MM.1S (cell line): ENCODE results near the gene TOPAZ1.
A peak's percentile ranks its signal among the peaks of the same experiment; 100 is the strongest.

Source experiments
- DNase-seq: peaks from one replicate; pipeline ENCODE4 v3.0.0-alpha.2; 2015
- H2AFZ ChIP-seq: fragments of 300-600 bp; sonication (generic); 2 replicates; pipeline ENCODE4 v1.6.0; 2016; ENCODE audit warnings: antibody characterized with exemption, low read length
- H3F3A ChIP-seq: fragments of 300-600 bp; sonication (generic); 2 replicates; pipeline ENCODE4 v1.6.1; 2016; ENCODE audit warnings: mild to moderate bottlenecking, antibody characterized with exemption, low read length, moderate library complexity, mixed read lengths; ENCODE audit not compliant: insufficient read depth
- H3K27ac ChIP-seq: fragments of 300-600 bp; sonication (generic); 2 replicates; pipeline ENCODE4 v1.5.1; 2016; ENCODE audit warnings: mild to moderate bottlenecking, low read length
- H3K27me3 ChIP-seq: fragments of 300-600 bp; sonication (generic); replicated peaks from 2 replicates; pipeline ENCODE4 v1.6.0; 2016; ENCODE audit warnings: low read length; ENCODE audit not compliant: insufficient read depth
- H3K36me3 ChIP-seq: fragments of 300-600 bp; sonication (generic); replicated peaks from 2 replicates; pipeline ENCODE4 v1.6.1; 2016; ENCODE audit warnings: mild to moderate bottlenecking, low read length, mixed read lengths; ENCODE audit not compliant: insufficient read depth
- H3K4me1 ChIP-seq: fragments of 300-600 bp; sonication (generic); 2 replicates; pipeline ENCODE4 v1.6.1; 2016; ENCODE audit warnings: low read length, mixed read lengths
- H3K4me2 ChIP-seq: fragments of 300-600 bp; sonication (generic); 2 replicates; pipeline ENCODE4 v1.6.0; 2016; ENCODE audit warnings: low read depth, low read length
- H3K4me3 ChIP-seq: fragments of 300-600 bp; sonication (generic); 2 replicates; pipeline ENCODE4 v1.5.1; 2016; ENCODE audit warnings: low read length, mixed read lengths
- H3K79me2 ChIP-seq: fragments of 300-600 bp; sonication (generic); 2 replicates; pipeline ENCODE4 v1.6.1; 2016; ENCODE audit warnings: mixed run types, low read length, mixed read lengths
- H3K9ac ChIP-seq: fragments of 300-600 bp; sonication (generic); 2 replicates; pipeline ENCODE4 v1.6.1; 2016; ENCODE audit warnings: low read length, mixed read lengths
- H3K9me2 ChIP-seq: fragments of 300-600 bp; sonication (generic); replicated peaks from 2 replicates; pipeline ENCODE4 v1.6.1; 2016; ENCODE audit warnings: mild to moderate bottlenecking, low read length, mixed read lengths; ENCODE audit not compliant: insufficient read depth
- H3K9me3 ChIP-seq: fragments of 300-600 bp; sonication (generic); replicated peaks from 2 replicates; pipeline ENCODE4 v1.6.1; 2016; ENCODE audit warnings: mild to moderate bottlenecking, low read length, mixed read lengths; ENCODE audit not compliant: insufficient read depth
- H4K20me1 ChIP-seq: fragments of 300-600 bp; sonication (generic); 2 replicates; pipeline ENCODE4 v1.6.1; 2016; ENCODE audit warnings: mild to moderate bottlenecking, low read length, moderate library complexity, mixed read lengths; ENCODE audit not compliant: insufficient read depth
- EZH2 ChIP-seq: fragments of 300-600 bp; sonication (generic); optimal IDR thresholded peaks from 2 replicates; pipeline ENCODE3; 2017; ENCODE audit warnings: low read depth, mild to moderate bottlenecking, antibody characterized with exemption, low read length, mixed read lengths
- EZH2phosphoT487 ChIP-seq: fragments of 300-600 bp; sonication (generic); IDR thresholded peaks from 2 replicates; pipeline ENCODE4 v1.6.1; 2018; ENCODE audit warnings: antibody characterized with exemption, low read length
- TF ChIP-seq, protein P1 (sequence below): fragments of 300-600 bp; sonication (generic); IDR thresholded peaks from 2 replicates; pipeline ENCODE4 v1.5.1; 2016; ENCODE audit warnings: antibody characterized with exemption, low read length, mixed read lengths

The TOPAZ1 gene

DNA sequence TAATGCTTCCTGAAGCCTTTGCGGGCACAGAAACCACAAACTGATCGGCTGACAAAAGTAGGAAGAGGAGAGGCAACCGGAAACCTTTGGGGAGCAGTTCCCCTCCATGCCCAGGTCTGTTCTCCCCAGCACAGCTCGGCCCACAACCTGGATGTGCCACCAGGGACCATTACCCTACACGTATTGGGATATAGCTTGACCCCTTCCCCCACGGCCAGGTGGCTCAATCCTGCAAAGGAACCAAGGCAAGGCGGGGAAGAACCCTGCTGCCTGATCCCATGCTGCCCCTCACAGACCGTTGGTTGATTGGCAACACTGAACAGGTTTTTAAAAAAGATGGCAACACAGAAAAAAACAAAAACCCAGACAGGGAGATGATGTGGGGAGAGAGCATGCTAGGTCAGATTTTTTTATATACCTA, 77.2 kb downstream of the TOPAZ1 start:
- no peak overlapping the region for H3K4me2 ChIP-seq
- TF ChIP-seq EZH2phosphoT487, result no peak
- TF ChIP-seq, protein P1, sequence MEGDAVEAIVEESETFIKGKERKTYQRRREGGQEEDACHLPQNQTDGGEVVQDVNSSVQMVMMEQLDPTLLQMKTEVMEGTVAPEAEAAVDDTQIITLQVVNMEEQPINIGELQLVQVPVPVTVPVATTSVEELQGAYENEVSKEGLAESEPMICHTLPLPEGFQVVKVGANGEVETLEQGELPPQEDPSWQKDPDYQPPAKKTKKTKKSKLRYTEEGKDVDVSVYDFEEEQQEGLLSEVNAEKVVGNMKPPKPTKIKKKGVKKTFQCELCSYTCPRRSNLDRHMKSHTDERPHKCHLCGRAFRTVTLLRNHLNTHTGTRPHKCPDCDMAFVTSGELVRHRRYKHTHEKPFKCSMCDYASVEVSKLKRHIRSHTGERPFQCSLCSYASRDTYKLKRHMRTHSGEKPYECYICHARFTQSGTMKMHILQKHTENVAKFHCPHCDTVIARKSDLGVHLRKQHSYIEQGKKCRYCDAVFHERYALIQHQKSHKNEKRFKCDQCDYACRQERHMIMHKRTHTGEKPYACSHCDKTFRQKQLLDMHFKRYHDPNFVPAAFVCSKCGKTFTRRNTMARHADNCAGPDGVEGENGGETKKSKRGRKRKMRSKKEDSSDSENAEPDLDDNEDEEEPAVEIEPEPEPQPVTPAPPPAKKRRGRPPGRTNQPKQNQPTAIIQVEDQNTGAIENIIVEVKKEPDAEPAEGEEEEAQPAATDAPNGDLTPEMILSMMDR, result no peak
- TF ChIP-seq EZH2, result no peak

DNA sequence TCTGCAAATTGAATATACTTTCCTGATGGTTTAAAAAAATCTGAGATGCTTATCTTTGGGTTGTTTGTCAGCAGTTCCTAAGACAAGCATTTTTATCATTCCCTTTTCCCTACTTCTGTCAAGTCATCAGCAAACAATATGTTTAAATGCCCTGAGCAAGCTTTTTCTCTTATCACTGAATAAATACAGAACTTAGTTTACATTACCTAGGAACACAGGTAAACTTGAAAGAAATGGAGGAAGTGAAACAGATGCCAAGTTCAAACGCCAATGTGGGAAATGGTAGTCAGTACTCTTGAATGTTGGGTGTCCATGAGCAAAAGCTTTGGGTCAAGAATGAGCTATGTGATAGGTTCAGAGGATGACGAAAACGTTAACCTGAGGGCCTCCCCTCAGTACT, 79.6 kb downstream of the TOPAZ1 start:
- H3K36me3 ChIP-seq, result no peaks in the 10 kb centered on the region
- H4K20me1 ChIP-seq, result no peaks in the 10 kb centered on the region
- H3K79me2 ChIP-seq, result no peaks in the 10 kb centered on the region
- no peak overlapping the region for H3K9ac ChIP-seq
- H3K27me3 ChIP-seq, result no peaks in the 10 kb centered on the region
- H3K27ac ChIP-seq, result no peak overlapping the region
- TF ChIP-seq, protein P1, result no peak
- TF ChIP-seq EZH2, result no peak
- TF ChIP-seq EZH2phosphoT487, result no peak
- no peak overlapping the region for H2AFZ ChIP-seq
- DNase-seq, result no peak
- H3K9me2 ChIP-seq, result no peaks in the 10 kb centered on the region
- H3K4me1 ChIP-seq, result no peaks in the 10 kb centered on the region
- no peak overlapping the region for H3K4me3 ChIP-seq
- no peaks in the 10 kb centered on the region for H3K9me3 ChIP-seq
- H3F3A ChIP-seq, result no peaks in the 10 kb centered on the region
- H3K4me2 ChIP-seq, result no peak overlapping the region

More for the DNA sequence above, 77.2 kb downstream of the TOPAZ1 start:
- H2AFZ ChIP-seq, result no peak overlapping the region
- H3K36me3 ChIP-seq, result no peaks in the 10 kb centered on the region
- H3K4me1 ChIP-seq, result no peaks in the 10 kb centered on the region
- no peak for DNase-seq
- H3F3A ChIP-seq, result no peaks in the 10 kb centered on the region
- no peaks in the 10 kb centered on the region for H4K20me1 ChIP-seq
- no peaks in the 10 kb centered on the region for H3K79me2 ChIP-seq
- H3K4me3 ChIP-seq, result no peak overlapping the region
- no peaks in the 10 kb centered on the region for H3K27me3 ChIP-seq
- no peaks in the 10 kb centered on the region for H3K9me3 ChIP-seq
- H3K9me2 ChIP-seq, result no peaks in the 10 kb centered on the region
- no peak overlapping the region for H3K27ac ChIP-seq
- no peak overlapping the region for H3K9ac ChIP-seq

DNA sequence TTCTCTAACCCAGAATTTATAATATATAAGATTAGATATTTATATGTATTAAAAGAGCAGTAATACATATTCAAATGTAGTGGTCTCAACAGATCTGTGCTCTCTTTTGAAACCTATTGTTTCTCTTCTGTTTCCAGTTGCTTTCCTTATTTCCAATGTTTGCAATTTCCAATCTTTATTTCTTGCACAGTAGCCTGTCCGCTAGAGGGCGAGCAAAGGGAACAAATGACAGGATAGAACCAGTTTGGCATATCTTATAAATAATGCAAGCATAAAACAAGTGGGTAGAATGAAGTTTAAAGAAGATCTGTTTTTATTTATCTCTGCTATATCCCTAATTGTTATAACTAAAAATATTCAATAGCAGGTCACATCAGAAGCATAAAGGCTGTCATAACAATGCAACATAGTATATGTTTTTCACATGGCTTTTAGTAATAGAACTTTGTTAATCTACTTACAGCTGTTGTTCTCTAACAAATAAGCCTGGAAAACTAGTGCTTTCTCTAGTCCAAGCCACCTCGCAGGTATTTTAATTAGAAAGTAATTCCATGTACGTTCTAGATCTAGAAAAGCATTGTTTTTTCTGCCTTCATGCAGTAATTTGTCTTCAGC, 81.8 kb downstream of the TOPAZ1 start:
- no peaks in the 10 kb centered on the region for H3K79me2 ChIP-seq
- DNase-seq, result peak; percentile 28
- no peaks in the 10 kb centered on the region for H3K4me1 ChIP-seq
- H3K9me3 ChIP-seq, result no peaks in the 10 kb centered on the region
- H3K4me3 ChIP-seq, result no peak overlapping the region
- TF ChIP-seq EZH2phosphoT487, result no peak
- TF ChIP-seq, protein P1, result peak; percentile 81
- TF ChIP-seq EZH2, result no peak
- H3F3A ChIP-seq, result no peaks in the 10 kb centered on the region
- no peak overlapping the region for H3K4me2 ChIP-seq
- H3K36me3 ChIP-seq, result no peaks in the 10 kb centered on the region
- H3K27ac ChIP-seq, result no peak overlapping the region
- no peaks in the 10 kb centered on the region for H3K27me3 ChIP-seq
- H2AFZ ChIP-seq, result no peak overlapping the region
- no peaks in the 10 kb centered on the region for H4K20me1 ChIP-seq
- H3K9me2 ChIP-seq, result no peaks in the 10 kb centered on the region
- H3K9ac ChIP-seq, result no peak overlapping the region
